OCI-LY3 (cell line): ENCODE measurements around the gene SACM1L.

Experiments
- H2AFZ ChIP-seq: fragments of 200-600, 300-600 bp; shearing (Covaris generic); 2 replicates; pipeline ENCODE4 v1.6.0; 2014; ENCODE audit warnings: antibody characterized with exemption, low read depth, low read length
- H3K27ac ChIP-seq: fragments of 200-600, 300-600 bp; sonication (generic); 2 replicates; pipeline ENCODE4 v1.5.1; 2014; ENCODE audit warnings: mild to moderate bottlenecking, low read length, moderate library complexity, mixed read lengths
- H3K27me3 ChIP-seq: fragments of 200-600, 300-600 bp; sonication (generic); 2 replicates; pipeline ENCODE4 v1.6.1; 2014; ENCODE audit warnings: low read depth, low read length, mixed read lengths
- H3K36me3 ChIP-seq: fragments of 200-600, 300-600 bp; sonication (generic); replicated peaks from 2 replicates; pipeline ENCODE3; 2014; ENCODE audit warnings: low read depth, low read length, mixed read lengths
- H3K4me1 ChIP-seq: fragments of 300-600, 200-600 bp; sonication (generic); 2 replicates; pipeline ENCODE4 v1.6.1; 2014; ENCODE audit warnings: low read length, mixed read lengths
- H3K4me2 ChIP-seq: fragments of 200-600, 300-600 bp; sonication (generic); 2 replicates; pipeline ENCODE4 v1.6.1; 2014; ENCODE audit warnings: low read length, mixed read lengths
- H3K4me3 ChIP-seq: fragments of 300-600, 200-600 bp; sonication (generic); 2 replicates; pipeline ENCODE4 v1.5.1; 2014; ENCODE audit warnings: antibody characterized with exemption, mild to moderate bottlenecking, low read length, moderate library complexity
- H3K79me2 ChIP-seq: fragments of 300-600, 200-600 bp; shearing (Covaris generic); 2 replicates; pipeline ENCODE4 v1.6.1; 2014; ENCODE audit warnings: mild to moderate bottlenecking, low read length, mixed read lengths
- H3K9ac ChIP-seq: fragments of 300-600, 200-600 bp; shearing (Covaris generic); 2 replicates; pipeline ENCODE4 v1.6.0; 2014; ENCODE audit warnings: mild to moderate bottlenecking, low read length, moderate library complexity
- H3K9me3 ChIP-seq: fragments of 200-600, 300-600 bp; shearing (Covaris generic); 2 replicates; pipeline ENCODE4 v1.6.1; 2014; ENCODE audit warnings: low read length, mixed read lengths; ENCODE audit not compliant: insufficient read depth
- H4K20me1 ChIP-seq: fragments of 200-600, 300-600 bp; sonication (generic); 2 replicates; pipeline ENCODE4 v1.6.1; 2016; ENCODE audit warnings: low read length, mixed read lengths; ENCODE audit not compliant: insufficient read depth
- CTCF ChIP-seq: fragments of 200-600, 300-600 bp; sonication (generic); IDR thresholded peaks from 2 replicates; pipeline ENCODE4 v1.5.1; 2014; ENCODE audit warnings: antibody characterized with exemption, low read length, low read depth
- EZH2phosphoT487 ChIP-seq: fragments of 200-600 bp; shearing (Covaris generic); IDR thresholded peaks from 2 replicates; pipeline ENCODE4 v1.6.1; 2018; ENCODE audit warnings: antibody characterized with exemption, mixed run types, low read depth

SACM1L gene

DNA sequence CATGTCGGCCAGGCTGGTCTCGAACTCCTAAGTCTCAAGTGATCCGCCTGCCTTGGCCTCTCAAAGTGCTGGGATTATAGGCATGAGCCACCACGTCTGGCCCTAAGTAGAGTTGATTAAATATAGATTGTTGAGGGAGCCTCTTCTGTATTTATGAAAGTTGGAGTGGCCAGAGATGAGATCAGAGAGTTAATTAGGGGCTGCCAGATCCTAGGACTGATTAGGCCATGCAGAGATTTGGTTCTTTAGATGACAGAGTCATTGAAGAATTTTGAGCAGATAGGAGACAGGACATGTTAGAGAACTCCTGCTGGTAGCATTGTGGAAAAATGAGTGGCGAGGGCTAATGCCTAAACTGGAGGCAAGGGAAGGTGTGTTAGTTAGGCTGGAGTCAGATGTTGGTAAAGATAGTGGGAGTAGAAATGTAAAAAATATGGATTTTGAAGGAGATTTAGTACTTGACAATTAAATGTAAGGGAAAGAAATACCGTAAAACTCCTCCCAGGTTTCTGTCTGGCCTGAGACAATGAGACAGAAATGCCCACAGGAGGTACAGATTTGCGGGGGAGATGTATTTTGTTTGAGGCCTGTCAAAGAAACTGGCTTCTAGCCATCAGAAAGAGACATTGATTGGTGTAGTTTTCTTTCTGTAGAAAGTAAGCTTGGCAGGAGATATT, 23.4 kb downstream of the SACM1L start:
- H3K36me3 ChIP-seq = peaks cover 22% of the 10 kb centered on the region
- no peaks in the 10 kb centered on the region for H3K27me3 ChIP-seq
- H2AFZ ChIP-seq = no peak overlapping the region
- no peaks in the 10 kb centered on the region for H3K4me1 ChIP-seq
- TF ChIP-seq EZH2phosphoT487 (no peak), CTCF (no peak)
- H4K20me1 ChIP-seq = no peaks in the 10 kb centered on the region
- H3K79me2 ChIP-seq = no peaks in the 10 kb centered on the region
- H3K27ac ChIP-seq = no peak overlapping the region
- H3K4me2 ChIP-seq = no peak overlapping the region
- H3K9me3 ChIP-seq = no peaks in the 10 kb centered on the region
- H3K4me3 ChIP-seq = no peak overlapping the region
- no peak overlapping the region for H3K9ac ChIP-seq

- no peak overlapping the region for H3K4me3 ChIP-seq
- H2AFZ ChIP-seq = no peak overlapping the region
- no peak overlapping the region for H3K4me2 ChIP-seq
- H3K36me3 ChIP-seq = peaks cover 20% of the 10 kb centered on the region
- TF ChIP-seq EZH2phosphoT487 (no peak), CTCF (no peak)
- H3K27ac ChIP-seq = no peak overlapping the region
- H4K20me1 ChIP-seq = no peaks in the 10 kb centered on the region
- H3K79me2 ChIP-seq = no peaks in the 10 kb centered on the region
- no peaks in the 10 kb centered on the region for H3K27me3 ChIP-seq
- no peak overlapping the region for H3K9ac ChIP-seq
- H3K9me3 ChIP-seq = no peaks in the 10 kb centered on the region
- no peaks in the 10 kb centered on the region for H3K4me1 ChIP-seq
Observed at GRCh38 chr3:45715945-45716344, 26.7 kb downstream of the SACM1L start.

GRCh38 chr3:45716790-45717336, 27.7 kb downstream of the SACM1L start:
- H3K36me3 ChIP-seq = peaks cover 18% of the 10 kb centered on the region
- TF ChIP-seq EZH2phosphoT487 (no peak), CTCF (no peak)

DNA sequence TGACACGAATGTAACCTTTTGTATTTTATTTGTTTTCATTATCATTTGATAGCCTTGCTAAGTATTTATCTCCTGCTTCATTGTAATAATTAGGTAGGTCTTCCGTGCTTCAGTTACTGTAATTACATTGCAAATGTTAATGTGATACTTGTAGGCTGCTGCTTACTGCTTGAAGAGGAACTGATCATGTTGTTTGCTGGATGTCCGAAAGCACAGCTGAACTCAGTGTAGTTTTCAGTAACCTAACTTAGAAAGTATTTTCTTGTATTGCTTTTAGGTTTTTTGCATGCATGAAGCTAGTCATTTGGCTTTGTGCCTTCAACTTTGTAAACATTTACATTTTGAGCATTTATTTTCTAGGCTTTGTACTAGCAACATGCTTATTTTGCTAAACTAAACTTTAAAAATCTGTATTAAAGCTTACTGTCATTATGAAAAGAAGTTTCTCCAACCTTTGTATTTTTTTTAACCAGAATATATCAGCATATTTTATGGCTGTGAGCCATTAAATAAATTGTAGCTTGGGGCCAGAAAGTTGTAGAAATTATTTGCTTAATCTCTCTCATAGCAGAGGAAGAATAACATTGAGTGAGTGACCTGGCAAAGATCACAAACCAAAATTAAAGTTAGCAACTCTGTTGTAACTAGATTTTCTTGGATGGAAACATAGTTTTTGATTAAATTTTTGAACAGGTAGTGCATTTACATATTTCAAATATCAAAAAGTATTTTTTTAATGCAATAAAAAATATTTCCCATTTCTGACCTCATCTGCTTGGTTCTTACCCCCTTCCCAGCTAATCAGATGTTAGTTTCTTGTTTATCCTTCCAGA, 30.7 kb downstream of the SACM1L start:
- H3K27me3 ChIP-seq = no peaks in the 10 kb centered on the region
- H4K20me1 ChIP-seq = no peaks in the 10 kb centered on the region
- H3K4me3 ChIP-seq = no peak overlapping the region
- H3K9me3 ChIP-seq = no peaks in the 10 kb centered on the region
- TF ChIP-seq CTCF (no peak), EZH2phosphoT487 (no peak)
- no peak overlapping the region for H3K9ac ChIP-seq
- no peak overlapping the region for H2AFZ ChIP-seq
- no peak overlapping the region for H3K4me2 ChIP-seq
- no peaks in the 10 kb centered on the region for H3K79me2 ChIP-seq
- H3K4me1 ChIP-seq = no peaks in the 10 kb centered on the region
- H3K36me3 ChIP-seq = peaks cover 31% of the 10 kb centered on the region
- H3K27ac ChIP-seq = no peak overlapping the region

More at GRCh38 chr3:45716790-45717336, 27.7 kb downstream of the SACM1L start:
- H3K4me1 ChIP-seq = no peaks in the 10 kb centered on the region
- H3K79me2 ChIP-seq = no peaks in the 10 kb centered on the region
- no peak overlapping the region for H3K27ac ChIP-seq
- H3K27me3 ChIP-seq = no peaks in the 10 kb centered on the region
- H3K9me3 ChIP-seq = no peaks in the 10 kb centered on the region
- no peak overlapping the region for H3K9ac ChIP-seq
- no peak overlapping the region for H3K4me2 ChIP-seq
- H3K4me3 ChIP-seq = no peak overlapping the region
- H2AFZ ChIP-seq = no peak overlapping the region
- no peaks in the 10 kb centered on the region for H4K20me1 ChIP-seq
